Tibial artery (tissue), 4 donors: ENCODE data around the gene ATP11C.
A peak's percentile ranks its signal among the peaks of the same experiment; 100 is the strongest.

Experiments used
- DNase-seq, 2 donors: peaks; one replicate each; pipeline ENCODE4 v3.0.0-alpha.2; 2019
- H3K27ac ChIP-seq, 2 donors: fragments of 200-600 bp; sonication (generic) in 1 of 2; 1 replicate in 1 of 2; 2 replicates in 1 of 2; pipeline ENCODE4 v1.5.1; 2018 to 2019; ENCODE audit warnings: mild to moderate bottlenecking in 1 of 2
- H3K27me3 ChIP-seq, 2 donors: fragments of 200-600 bp; sonication (generic) in 1 of 2; one replicate each; pipeline versions ENCODE4 v1.5.1 to v1.6.0; 2016 to 2019
- H3K36me3 ChIP-seq, 3 donors: fragments of 200-600 bp; sonication (generic) in 2 of 3; one replicate each; pipeline ENCODE4 v1.5.1; 2016 to 2019; ENCODE audit warnings: mild to moderate bottlenecking in 2 of 3
- H3K4me1 ChIP-seq, 4 donors: fragments of 200-600 bp; sonication (generic) in 2 of 4; 1 replicate in 3 of 4; 2 replicates in 1 of 4; pipeline ENCODE4 v1.5.1; 2016 to 2019
- H3K4me3 ChIP-seq, 2 donors: fragments of 200-600 bp; sonication (generic) in 1 of 2; 1 replicate in 1 of 2; 2 replicates in 1 of 2; pipeline ENCODE4 v1.5.1; 2018 to 2019; ENCODE audit warnings: mild to moderate bottlenecking in 2 of 2
- H3K9me3 ChIP-seq, 3 donors: fragments of 200-600 bp; sonication (generic) in 1 of 3; one replicate each; pipeline ENCODE4 v1.5.1; 2016 to 2019
- CTCF ChIP-seq, 2 experiments: fragments of 200-600 bp in 1 of 2; fragments of 450-650 bp in 1 of 2; IDR thresholded peaks; one replicate each; pipeline ENCODE4 v1.5.1; 2017 to 2019; ENCODE audit warnings: antibody characterized with exemption in 2 of 2, mild to moderate bottlenecking in 1 of 2, moderate library complexity in 1 of 2
- intact Hi-C: fragments of 100-400 bp; cut with DNase I; formaldehyde crosslinking; loops from one replicate; pipeline ENCODE4 v1.15.0; 2023; ENCODE audit warnings: low total_unique reads

Gene ATP11C

GRCh38 chrX:139831017-139831416, 101.8 kb downstream of the ATP11C start:
- H3K27me3 ChIP-seq = no peaks in the 10 kb centered on the region
- TF ChIP-seq CTCF (IDR thresholded peaks at IDR 0.05) = no peak
- no peak overlapping the region for H3K27ac ChIP-seq
- H3K4me3 ChIP-seq = no peak overlapping the region
- intact Hi-C loops = no loop called here
- H3K9me3 ChIP-seq = no peaks in the 10 kb centered on the region
- DNase-seq = no peak
- H3K36me3 ChIP-seq = no peaks in the 10 kb centered on the region
- H3K4me1 ChIP-seq = peaks cover 0 to 56% (median 10%) of the 10 kb centered on the region in 4 donors

GRCh38 chrX:139828830-139829229, 104.0 kb downstream of the ATP11C start:
- no peak for DNase-seq
- Histone ChIP-seq H3K4me3 (no peak overlapping the region), H3K27ac (no peak overlapping the region), H3K36me3 (no peaks in the 10 kb centered on the region), H3K4me1 (peaks cover 0 to 72% (median 10%) of the 10 kb centered on the region in 4 donors), H3K9me3 (no peaks in the 10 kb centered on the region), H3K27me3 (no peaks in the 10 kb centered on the region)
- no peak for TF ChIP-seq CTCF (IDR thresholded peaks at IDR 0.05)
- intact Hi-C loops = no loop called here

- TF ChIP-seq CTCF (IDR thresholded peaks at IDR 0.05) = no peak
- intact Hi-C loops = no loop called here
Measured at GRCh38 chrX:139828033-139828432, 104.8 kb downstream of the ATP11C start.

GRCh38 chrX:139826065-139827044, 106.5 kb downstream of the ATP11C start:
- H3K4me3 ChIP-seq = no peak overlapping the region
- no peaks in the 10 kb centered on the region for H3K27me3 ChIP-seq
- intact Hi-C loops = no loop called here
- no peaks in the 10 kb centered on the region for H3K9me3 ChIP-seq
- H3K27ac ChIP-seq = no peak overlapping the region
- no peak for TF ChIP-seq CTCF (IDR thresholded peaks at IDR 0.05)
- H3K36me3 ChIP-seq = no peaks in the 10 kb centered on the region
- DNase-seq = peak in 1 of 2 donors; percentile 19
- peaks cover 0 to 54% (median 8%) of the 10 kb centered on the region in 4 donors for H3K4me1 ChIP-seq

More at GRCh38 chrX:139828033-139828432, 104.8 kb downstream of the ATP11C start:
- Histone ChIP-seq H3K9me3 (no peaks in the 10 kb centered on the region), H3K4me1 (peaks cover 0 to 69% (median 10%) of the 10 kb centered on the region in 4 donors), H3K36me3 (no peaks in the 10 kb centered on the region), H3K4me3 (no peak overlapping the region), H3K27me3 (no peaks in the 10 kb centered on the region), H3K27ac (no peak overlapping the region)
- DNase-seq = no peak

GRCh38 chrX:139825618-139826017, 107.2 kb downstream of the ATP11C start:
- intact Hi-C loops = no loop called here

More at GRCh38 chrX:139825618-139826017, 107.2 kb downstream of the ATP11C start:
- Histone ChIP-seq H3K4me3 (no peak overlapping the region), H3K27ac (no peak overlapping the region), H3K4me1 (peaks cover 0 to 46% (median 5%) of the 10 kb centered on the region in 4 donors), H3K36me3 (no peaks in the 10 kb centered on the region), H3K9me3 (no peaks in the 10 kb centered on the region), H3K27me3 (no peaks in the 10 kb centered on the region)
- no peak for TF ChIP-seq CTCF (IDR thresholded peaks at IDR 0.05)
- DNase-seq = no peak
